ENCODE data around the gene ELMO1. TPM values are rescaled to one million over a fixed set of nuclear protein-coding genes. Genes with fewer than 3 reads are reported as not detected.

The ELMO1 gene
- total RNA-seq, 1 experiment from 2014 or later, result 7.8 TPM

- H3K4me2 ChIP-seq (ENCODE audit: insufficient read depth, insufficient read length, low read length), result no peak overlapping the region
- WGBS (ENCODE audit: extremely low coverage, insufficient read length, low lambda C conversion rate), result no CpG with 5 or more reads among the region's 5 CpGs
- peaks cover 19 to 30% of the 10 kb centered on the region in 2 experiments for H3K4me1 Mint-ChIP-seq
Observed at GRCh38 chr7:37371755-37372154, 76.9 kb downstream of the ELMO1 start.

More at GRCh38 chr7:37371755-37372154, 76.9 kb downstream of the ELMO1 start:
- H3K23me2 ChIP-seq (ENCODE audit: insufficient read length, low read depth, low read length, poor library complexity, severe bottlenecking), result no peaks in the 10 kb centered on the region
- Mint-ChIP-seq H3K27me3 (ENCODE audit: low read depth) (no peaks in the 10 kb centered on the region), H3K4me3 (no peak overlapping the region), H3K9me3 (peaks cover 12 to 13% of the 10 kb centered on the region in 2 experiments), H3K27ac (no peak overlapping the region), H3K36me3 (ENCODE audit: insufficient read depth in 1 of 3, low read depth in 3 of 3) (peaks cover 5 to 16% (median 13%) of the 10 kb centered on the region in 3 experiments)
- H3K79me2 ChIP-seq (ENCODE audit: insufficient read depth, low read length), result no peaks in the 10 kb centered on the region
- no peak overlapping the region for H3K14ac ChIP-seq (ENCODE audit: insufficient read depth, low read length)
- no peak overlapping the region for H4K8ac ChIP-seq (replicated peaks; ENCODE audit: insufficient read length, low read depth, low read length)
- TF ChIP-seq, protein P1, sequence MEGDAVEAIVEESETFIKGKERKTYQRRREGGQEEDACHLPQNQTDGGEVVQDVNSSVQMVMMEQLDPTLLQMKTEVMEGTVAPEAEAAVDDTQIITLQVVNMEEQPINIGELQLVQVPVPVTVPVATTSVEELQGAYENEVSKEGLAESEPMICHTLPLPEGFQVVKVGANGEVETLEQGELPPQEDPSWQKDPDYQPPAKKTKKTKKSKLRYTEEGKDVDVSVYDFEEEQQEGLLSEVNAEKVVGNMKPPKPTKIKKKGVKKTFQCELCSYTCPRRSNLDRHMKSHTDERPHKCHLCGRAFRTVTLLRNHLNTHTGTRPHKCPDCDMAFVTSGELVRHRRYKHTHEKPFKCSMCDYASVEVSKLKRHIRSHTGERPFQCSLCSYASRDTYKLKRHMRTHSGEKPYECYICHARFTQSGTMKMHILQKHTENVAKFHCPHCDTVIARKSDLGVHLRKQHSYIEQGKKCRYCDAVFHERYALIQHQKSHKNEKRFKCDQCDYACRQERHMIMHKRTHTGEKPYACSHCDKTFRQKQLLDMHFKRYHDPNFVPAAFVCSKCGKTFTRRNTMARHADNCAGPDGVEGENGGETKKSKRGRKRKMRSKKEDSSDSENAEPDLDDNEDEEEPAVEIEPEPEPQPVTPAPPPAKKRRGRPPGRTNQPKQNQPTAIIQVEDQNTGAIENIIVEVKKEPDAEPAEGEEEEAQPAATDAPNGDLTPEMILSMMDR (conservative IDR thresholded peaks at IDR 0.05), result no peak
- no peaks in the 10 kb centered on the region for H3K27me3 ChIP-seq (ENCODE audit: insufficient read depth, low read length)
- no peak overlapping the region for H2BK20ac ChIP-seq (ENCODE audit: low read depth, low read length, poor library complexity, severe bottlenecking)
- no peaks in the 10 kb centered on the region for H3K79me1 ChIP-seq (ENCODE audit: insufficient read depth, low read depth, low read length, poor library complexity, severe bottlenecking)
- no peak overlapping the region for H3K18ac ChIP-seq (ENCODE audit: insufficient read length, low read depth, low read length)
- no peak for DNase-seq
- H3K9ac ChIP-seq (ENCODE audit: extremely low read depth, insufficient read length, low read length), result no peak overlapping the region
- no peak overlapping the region for H3K56ac ChIP-seq (ENCODE audit: insufficient read length, low read depth, low read length)
- no peak overlapping the region for H2AK5ac ChIP-seq (ENCODE audit: insufficient read length, low read length)
- H2BK5ac ChIP-seq (ENCODE audit: insufficient read length, low read length), result no peak overlapping the region
- no peak overlapping the region for H4K91ac ChIP-seq (ENCODE audit: insufficient read length, low read depth, low read length)
- peaks cover 7% of the 10 kb centered on the region for H3K9me3 ChIP-seq (ENCODE audit: control insufficient read depth, low read depth, low read length)
- no peaks in the 10 kb centered on the region for H4K20me1 ChIP-seq (ENCODE audit: control insufficient read depth, insufficient read depth, insufficient read length)
- H3K27ac ChIP-seq (ENCODE audit: insufficient read length, low read depth, low read length), result no peak overlapping the region
- H2AFZ ChIP-seq (ENCODE audit: low read length), result no peak overlapping the region
- H2BK120ac ChIP-seq (ENCODE audit: low read depth, low read length, poor library complexity, severe bottlenecking), result no peak overlapping the region
- peaks cover 2% of the 10 kb centered on the region; the same call in 1 of the 2 replicates for H3K4me1 ChIP-seq (ENCODE audit: insufficient read depth, low read length)
- H2BK15ac ChIP-seq (ENCODE audit: low read depth, low read length), result no peak overlapping the region
- no peak overlapping the region for H3K23ac ChIP-seq (ENCODE audit: insufficient read length, low read depth, low read length)
- H3T11ph ChIP-seq (ENCODE audit: low read length), result no peak overlapping the region
- no peak overlapping the region for H3K4ac ChIP-seq (ENCODE audit: low read depth, low read length)
- H2BK12ac ChIP-seq (ENCODE audit: insufficient read length, low read depth, low read length), result no peak overlapping the region
- H4K5ac ChIP-seq (ENCODE audit: insufficient read length, low read depth, low read length), result no peak overlapping the region
